Fibroblast of skin of back (primary cell): ENCODE data around the gene YDJC.
"Not testable (repeated sequence)": the region's sequence is repeated elsewhere in the genome, so short reads cannot be mapped to it uniquely, and the experiment has no call there.

ENCODE experiments used
- DNase-seq: peaks from one replicate; pipeline ENCODE4 v3.0.0-alpha.2; 2013

YDJC gene

DNA sequence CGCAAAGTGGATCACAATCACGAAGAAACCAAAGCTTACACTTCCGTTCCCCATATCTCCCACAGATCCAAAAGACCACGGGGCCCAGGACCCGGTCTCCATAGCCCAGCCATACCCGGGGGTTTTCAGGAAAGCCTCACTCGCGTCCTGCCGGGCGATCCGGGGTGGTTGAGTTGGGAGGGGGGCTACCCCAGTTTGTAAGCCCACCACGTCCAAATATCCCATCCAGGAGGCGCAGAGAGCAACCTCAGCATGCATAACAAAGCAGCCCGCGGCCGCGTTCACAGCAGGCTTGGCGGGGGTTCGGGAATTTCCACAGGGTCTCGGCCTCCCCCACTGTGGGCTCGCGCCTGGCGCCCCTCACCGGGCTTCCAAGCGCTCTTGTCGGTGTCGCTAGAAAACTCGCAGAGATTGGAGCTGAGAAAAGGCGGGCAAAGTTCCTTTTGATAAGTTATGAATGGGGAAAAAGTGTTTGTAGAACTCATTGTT lies 21.7 kb upstream of the YDJC start:
- DNase-seq: no peak

DNA sequence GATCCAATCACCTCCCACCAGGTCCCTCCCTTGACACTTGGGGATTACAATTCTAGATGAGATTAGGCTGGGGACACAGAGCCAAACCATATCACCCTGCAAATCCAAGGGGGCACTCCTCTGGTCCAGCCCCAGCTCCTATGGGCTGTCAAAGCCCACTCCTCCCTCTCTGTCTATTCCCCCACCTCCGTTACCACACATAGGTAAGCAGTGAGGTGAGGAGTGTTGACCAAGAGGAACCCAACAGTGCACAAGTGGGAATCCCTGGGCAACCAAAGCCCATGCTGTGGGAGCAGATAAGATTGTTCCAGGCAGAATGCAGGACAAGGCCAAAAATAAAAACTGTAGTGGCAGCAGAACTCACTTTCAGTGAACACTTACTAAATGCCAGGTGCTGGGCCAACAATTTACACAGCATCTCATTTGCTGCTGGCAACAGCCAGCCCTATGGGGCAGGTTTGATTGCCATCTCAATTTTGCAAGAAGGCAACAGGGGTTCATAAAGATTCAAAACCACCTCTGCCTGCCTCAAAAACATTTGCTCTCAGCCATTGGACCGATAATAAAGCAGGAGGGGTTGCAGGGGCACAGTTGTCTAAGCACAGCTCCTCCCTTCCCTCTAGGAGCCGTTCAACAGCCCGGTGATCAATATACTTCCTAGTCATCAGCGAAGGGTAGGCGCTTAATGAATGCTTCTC lies 21.1 kb upstream of the YDJC start:
- no peak for DNase-seq

DNA sequence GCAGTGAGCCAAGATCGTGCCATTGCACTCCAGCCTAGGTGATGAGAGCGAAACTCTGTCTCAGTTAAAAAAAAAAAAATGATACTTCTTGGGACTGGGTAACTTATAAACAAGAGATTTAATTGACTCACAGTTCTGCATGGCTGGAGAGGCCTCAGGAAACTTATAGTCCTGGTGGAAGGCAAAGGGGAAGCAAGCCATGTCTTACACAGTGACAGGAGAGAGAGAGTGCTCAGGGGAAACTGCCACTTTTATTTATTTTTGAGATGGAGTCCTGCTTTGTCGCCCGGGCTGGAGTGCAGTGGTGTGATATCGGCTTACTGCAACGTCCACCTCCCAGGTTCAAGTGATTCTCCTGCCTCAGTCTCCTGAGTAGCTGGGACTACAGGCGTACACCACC lies 20.5 kb upstream of the YDJC start:
- DNase-seq: no peak

DNA sequence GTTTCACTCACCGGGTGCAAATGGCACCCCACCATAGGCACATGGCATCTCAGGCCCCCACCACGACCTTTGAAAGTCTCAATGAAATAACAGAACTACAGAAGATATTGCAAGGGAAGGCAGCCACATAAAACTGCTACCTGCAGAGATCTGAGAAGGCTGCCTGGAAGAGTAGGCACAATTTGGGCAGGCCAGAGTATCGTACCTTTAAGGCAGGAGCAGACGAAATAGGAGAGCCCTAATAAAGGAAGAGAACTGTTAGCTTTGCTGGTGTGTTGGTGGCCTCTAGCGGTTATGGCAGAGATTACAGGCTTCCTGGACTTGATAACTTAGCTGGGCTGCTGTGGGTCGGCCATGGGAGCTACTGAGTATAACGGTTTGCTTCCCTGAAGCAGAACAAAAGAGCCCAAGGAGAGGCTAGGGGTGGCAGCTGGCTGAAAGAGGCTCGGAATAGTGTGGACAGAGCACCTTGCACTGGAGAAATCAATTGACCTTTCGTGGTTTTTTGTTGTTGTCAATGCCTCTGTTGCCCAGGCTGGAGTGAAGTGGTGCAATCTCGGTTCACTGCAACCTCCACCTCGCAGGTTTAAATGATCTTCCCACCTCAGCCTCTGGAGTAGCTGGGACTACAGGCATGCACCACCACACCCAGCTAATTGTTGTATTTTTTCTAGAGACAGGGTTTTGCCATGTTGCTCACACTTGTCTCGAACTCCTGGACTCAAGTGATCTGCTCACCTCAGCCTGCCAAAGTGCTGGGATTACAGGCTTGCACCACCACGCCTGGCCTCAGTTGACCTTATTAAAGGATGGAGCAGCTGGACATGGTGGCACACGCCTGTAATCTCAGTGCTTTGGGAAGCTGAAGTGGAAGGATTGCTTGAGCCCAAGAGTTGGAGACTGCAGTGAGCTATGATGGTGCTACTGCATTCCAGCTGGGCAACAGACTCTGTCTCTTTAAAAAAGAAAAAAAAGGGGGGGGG lies 17.1 kb upstream of the YDJC start:
- peak; percentile 74 for DNase-seq

DNA sequence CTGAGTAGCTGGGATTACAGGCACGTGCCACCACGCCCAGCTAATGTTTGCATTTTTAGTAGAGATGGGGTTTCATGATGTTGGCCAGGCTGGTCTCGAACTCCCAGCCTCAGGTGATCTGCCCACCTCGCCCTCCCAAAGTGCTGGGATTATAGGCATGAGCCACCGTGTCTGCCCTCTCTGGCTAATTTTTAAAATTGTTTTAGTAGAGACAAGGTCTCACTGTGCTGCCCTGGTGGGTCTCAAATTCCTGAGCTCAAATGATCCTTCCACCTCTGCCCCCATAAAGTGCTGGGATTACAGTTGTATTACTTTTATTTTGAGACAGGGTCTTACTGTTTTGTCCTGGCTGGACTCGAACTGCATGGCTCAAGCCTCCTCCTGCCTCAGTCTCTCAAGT lies 15.7 kb upstream of the YDJC start:
- DNase-seq: not testable (repeated sequence)

DNA sequence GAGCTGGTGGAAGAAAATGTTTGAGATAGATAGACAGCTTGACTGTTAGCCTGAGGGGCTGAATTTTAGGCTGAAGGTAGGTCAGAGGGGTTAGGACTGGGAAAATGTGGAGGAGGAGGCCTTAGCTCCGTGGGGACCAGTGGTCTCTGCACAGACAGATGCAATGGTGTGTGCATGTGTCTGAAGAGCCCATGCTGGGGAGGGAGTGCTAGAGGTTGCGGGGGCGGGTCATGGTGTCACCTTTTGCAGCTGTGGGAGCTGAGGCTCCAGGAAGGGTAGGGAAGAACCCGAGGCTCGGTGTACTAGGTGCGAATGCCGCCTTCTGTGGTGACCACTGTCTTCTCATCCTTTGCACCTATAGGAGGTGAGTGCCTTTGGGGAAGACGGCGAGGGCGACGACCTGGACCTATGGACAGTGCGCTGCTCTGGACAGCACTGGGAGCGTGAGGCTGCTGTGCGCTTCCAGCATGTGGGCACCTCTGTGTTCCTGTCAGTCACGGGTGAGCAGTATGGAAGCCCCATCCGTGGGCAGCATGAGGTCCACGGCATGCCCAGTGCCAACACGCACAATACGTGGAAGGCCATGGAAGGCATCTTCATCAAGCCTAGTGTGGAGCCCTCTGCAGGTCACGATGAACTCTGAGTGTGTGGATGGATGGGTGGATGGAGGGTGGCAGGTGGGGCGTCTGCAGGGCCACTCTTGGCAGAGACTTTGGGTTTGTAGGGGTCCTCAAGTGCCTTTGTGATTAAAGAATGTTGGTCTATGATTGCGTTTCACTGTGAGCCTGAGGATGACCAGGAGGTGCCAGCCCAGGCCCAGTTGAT lies 13.9 kb upstream of the YDJC start:
- no peak for DNase-seq

DNA sequence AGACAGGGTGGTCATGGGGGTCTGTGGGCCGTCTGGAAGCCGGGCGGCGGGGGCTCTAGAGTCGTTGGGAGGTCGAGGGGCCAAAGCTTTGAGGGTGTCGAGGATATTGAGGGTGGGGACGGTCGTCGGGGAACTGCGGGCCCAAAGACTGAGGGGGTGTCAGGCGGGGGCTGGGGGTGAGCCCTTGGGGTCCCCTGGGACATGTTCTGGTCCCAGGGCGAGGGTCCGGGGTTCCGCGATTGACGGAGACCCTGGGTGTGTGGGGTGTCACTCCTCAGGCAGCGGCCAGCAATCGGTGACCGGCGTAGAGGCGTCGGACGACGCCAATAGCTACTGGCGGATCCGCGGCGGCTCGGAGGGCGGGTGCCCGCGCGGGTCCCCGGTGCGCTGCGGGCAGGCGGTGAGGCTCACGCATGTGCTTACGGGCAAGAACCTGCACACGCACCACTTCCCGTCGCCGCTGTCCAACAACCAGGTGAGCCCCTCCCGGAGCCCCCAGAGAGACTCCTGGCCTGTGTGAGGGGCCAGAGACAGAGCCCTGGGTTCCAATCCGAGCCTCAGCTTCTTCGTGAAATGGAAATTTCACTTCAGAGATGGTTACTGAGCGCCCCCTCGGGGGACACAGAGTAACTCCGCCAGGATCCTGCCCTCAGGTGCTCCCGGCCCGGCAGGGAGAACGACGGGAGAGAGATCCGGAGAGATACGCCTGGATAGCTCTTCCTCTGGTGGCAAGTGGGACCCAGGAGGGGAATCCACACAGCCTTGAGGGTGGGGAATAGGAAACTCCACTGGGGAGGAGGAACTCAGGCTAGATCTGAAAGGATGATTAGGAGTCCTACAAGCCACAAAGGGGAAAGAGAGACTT lies 13.0 kb upstream of the YDJC start:
- peak; percentile 56 for DNase-seq

DNA sequence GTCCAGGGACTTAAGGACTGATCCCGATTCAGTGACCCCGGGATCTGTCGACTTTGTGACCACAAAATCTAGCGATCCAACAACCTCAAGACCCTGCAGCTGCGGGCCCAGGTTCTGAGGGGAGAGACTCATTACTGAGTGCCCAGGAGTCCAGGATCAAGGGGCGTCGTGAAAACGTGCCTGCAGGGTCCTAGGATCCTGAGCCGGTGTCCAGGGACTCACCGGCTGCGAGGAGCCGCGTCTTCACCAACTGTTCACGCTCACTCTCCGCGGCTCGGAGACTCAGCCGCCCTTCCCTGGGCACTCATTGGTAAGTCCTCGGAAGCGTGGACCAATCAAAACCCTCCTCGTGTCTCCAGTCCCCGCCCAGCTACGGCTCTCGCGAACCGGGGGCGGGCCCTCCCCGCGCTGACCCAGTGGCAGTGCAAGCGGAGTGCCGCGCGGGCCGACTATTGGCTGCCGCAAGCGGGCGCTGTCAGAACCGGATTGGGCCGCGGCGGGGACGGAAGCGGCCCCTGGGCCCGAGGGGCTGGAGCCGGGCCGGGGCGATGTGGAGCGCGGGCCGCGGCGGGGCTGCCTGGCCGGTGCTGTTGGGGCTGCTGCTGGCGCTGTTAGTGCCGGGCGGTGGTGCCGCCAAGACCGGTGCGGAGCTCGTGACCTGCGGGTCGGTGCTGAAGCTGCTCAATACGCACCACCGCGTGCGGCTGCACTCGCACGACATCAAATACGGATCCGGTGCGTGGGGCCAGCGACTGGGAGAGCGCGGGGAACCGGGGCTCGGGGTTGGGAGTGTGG lies 12.2 kb upstream of the YDJC start, which contains the start of gene SDF2L1:
Gene SDF2L1, plus strand, starts transcription at position 514 of the 795 bp plus-strand sequence. Its CDS starts 35 bp downstream, at position 549.
- DNase-seq: peak; percentile 99

DNA sequence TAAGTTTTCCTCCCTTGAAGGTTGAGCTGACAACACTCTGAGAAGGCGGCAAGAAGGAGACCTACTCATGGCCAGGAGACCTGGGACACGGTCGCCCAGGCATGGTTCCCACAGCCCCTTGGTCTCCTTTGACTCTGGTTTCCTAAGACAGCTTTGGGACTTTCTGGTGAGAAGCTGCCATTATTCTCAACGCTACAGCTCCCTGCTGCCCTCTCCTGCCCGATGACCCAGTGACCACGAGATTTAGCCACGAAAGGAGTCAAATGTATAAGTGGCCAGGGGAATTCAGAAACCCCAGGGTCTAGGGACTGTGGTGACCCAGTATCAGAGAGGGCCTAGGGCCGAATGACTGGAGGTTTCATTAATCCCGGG lies 11.6 kb upstream of the YDJC start:
- DNase-seq: peak; percentile 63

DNA sequence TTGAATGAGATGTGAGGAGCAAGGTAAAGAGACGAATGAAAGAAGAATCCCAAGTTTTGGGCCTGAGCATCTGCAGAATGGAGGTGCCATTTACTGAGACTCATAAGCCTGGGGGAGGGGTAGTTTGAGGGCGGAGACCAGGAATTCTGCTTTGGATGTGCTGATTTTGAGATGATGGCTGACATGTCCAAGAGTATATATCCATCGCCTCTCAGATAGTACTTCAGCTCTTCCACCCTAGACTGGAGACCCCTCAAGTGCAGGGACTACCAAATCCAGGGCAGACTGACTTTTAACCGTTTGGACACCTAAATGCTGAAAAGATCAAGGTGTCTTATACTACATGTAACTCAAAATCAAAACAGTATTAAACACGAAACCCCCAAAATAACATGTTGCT lies 11.0 kb upstream of the YDJC start:
- no peak for DNase-seq

DNA sequence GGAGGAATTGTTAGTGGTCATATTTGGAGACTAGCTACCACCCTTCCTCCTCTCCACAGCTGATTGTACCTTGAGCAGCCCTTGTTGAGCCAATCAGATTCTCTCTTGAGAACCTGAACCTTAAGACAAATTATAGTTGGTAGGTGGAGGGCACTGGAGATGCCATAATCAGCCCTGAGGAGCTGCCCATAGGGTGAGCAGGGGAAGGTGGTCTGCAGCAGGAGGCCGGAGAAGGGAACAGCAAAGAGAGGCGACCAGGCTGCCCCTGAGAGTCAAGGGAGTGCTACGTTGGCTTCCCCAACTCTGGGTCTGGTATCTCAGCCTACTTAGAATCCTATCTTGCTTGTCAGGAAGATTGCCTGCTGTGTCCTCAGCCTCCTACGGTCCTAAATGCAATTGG lies 9.5 kb upstream of the YDJC start:
- DNase-seq: no peak

DNA sequence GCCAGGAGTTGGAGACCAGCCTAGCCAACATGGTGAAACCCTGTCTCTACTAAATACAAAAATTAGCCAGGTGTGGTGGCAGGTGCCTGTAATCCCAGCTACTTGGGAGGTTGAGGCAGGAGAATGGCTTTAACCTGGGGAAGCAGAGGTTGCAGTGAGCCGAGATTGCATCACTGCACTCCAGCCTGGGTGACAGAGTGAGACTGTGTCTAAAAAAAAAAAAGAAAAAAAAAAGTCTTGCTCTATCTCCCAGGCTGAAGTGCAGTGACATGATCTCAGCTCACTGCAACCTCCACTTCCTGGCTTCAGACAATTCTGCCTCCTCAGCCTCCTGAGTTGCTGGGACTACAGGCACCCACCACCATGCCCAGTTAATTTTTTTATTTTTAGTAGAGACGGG lies 7.6 kb upstream of the YDJC start:
- DNase-seq: not testable (repeated sequence)

DNA sequence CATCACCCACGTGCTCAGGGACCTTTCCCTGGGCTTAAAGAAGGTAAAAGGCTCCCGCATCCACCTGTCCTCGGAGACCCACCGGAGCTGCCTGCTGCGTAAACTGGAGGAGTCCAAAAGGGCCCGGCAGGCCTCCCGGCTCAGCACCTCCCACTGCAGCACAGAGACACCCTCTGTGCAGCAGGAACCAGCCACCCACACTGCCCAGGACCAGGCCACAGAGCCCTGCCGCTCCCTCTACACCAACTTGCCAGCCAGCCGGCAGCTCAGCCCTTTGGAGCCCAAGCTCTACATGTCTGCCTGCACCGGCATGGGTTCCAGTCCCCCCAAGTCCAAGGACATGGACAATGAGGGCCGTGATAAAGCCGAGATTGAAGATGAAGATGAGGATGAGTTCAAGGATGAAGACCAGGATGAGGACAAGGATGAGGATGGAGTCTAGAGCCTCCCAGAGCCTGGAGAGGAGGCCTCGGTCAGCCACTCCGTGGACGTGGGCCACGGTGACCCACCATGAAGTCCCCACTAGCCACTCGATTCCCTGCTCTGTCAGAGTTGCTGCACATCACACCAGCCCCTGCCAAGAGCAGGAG lies 6.9 kb upstream of the YDJC start:
- DNase-seq: no peak

DNA sequence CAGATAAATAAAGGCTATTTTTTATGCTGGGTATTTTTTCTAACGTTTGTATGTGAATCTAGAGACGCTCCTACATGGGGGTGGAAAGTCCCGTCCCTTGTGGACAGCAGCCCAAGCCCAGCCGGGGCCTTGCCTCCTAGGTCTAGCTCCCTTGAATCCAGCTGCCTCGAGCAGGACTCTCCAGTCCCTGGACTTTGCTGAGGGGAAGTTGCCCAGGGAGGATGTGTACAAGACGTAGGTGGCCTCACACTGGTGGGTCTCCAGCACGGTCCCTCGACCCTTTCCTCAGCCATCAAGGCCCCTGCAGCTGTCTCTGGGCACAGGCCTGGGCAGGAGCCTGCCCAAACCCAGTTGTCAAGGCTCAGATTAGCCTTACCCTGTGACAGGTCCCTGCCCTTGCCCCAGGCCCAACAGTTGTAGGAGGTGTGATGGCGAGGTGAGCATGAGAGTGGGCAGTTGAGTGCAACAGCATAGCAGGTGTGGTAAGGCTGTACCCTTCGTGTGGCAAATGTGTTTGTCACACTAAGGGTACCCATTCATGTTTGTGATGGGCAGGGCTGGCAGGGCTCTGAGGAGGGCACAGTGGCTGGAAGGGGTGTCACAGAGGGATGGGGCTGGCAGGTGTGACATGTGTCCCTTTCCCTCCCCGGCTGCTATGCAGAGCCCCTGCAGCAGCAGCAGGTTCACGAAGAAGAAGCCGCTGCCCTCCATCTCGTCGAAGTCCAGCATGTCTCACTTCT lies 6.1 kb upstream of the YDJC start:
- no peak for DNase-seq

DNA sequence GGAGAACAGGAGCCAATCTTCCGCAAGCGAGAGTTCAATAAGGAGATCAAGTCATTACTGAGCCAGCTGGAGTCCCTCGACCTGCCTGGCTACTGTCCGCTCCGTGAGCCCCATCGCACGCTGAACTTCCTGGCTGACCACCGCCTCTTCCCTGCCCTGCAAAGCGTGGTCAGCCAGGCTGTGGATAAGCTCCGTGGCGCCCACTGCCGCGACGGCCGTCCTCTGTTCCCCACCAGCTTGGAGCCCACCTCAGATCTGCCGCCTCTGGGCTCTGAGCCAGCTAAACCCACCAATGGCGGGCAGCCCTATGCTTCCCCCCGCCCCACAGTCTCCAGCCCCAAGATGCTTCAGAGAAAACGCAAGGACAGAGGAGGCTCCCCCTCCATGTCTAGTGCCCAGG lies 5.0 kb upstream of the YDJC start:
- no peak for DNase-seq

DNA sequence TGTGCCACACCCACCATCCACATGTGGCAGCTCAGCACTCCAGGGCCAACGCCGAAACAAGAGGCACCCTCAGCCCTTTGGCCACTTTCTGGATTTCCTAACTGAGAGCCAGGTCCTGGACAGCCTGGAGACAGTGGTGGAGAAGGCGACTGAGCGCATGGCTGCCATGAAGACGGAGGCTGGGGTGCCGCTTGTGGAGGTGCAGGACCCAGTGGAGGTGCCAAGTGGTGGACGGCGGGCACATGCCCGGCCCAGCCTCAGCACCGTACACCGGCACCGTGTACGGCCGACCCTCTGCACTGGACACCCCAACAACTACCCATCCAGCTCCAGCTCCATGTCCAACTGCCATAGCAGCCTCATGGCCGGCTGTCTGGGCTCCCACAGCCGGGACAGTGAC lies 4.3 kb upstream of the YDJC start:
- DNase-seq: no peak

DNA sequence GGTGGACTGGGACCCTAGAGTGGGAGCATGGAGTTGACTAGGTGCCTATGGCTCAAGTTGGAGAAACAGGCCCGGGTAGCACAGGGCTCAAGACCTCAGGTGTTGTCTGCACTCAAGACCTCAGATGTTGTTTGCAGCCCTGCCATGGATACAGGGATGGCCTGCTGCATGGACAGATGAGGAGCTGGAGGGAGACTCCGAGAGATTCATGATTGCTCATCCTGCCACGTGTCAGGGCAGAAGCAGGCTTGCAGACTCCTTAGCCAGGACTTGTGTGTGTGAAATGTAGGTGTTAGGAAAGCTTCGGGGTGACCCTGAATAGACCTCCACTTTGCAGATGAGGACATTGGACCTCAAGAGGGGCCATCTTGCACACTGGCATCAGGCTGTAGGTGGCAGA lies 3.7 kb upstream of the YDJC start:
- DNase-seq: no peak

DNA sequence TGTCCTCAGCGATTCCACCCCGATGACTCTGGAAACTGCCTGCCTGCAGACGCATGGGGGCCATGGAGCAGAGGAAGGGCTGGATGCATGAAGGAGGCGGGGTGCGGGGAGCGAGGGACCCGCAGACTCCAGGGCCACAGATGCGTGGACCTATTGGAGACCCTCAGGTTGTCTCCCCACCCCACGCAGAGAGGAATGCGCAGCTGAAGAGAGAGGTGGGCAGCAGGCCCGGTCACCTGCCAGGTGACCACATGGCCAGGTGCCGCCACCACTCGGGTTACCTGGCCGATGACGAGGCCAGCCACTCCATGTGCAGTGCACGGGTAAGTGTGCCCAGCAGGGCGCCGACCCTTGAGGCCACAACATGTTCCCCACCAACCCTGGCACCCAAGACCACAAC lies 3.1 kb upstream of the YDJC start:
- DNase-seq: no peak

DNA sequence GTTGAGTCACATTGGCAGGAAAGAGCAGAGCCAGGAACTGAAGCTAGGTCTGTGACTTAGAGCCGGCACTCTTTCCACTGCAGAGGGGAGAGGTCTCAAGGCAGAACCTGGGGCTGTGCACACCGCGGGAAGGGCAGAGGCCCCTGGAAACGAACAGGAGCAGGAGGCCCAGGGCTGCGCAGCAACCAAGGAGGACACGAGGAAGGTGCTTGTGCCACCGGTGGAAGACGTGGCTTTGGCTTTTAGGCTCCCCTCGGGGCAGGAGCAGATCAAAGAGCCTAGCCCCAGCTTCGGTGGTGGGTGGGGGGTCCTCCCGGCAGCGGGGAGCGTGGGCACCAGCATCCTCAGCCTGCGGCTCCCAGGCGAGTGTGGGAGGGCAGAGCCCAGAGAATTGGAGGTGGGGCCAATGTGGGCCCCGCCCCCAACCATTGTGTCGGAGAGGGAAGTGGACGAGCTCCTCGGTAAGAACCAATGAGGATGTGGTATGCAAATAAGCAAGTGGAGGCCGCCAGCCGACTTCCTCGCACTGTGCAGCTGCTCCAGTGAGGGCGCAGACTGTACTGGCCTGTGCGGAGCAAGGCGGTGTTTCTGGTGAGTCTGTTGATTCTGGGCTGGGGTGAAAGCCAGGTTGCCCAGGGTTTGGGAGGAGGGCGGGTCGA lies 2.5 kb upstream of the YDJC start, which contains the start of gene CCDC116:
Gene CCDC116, plus strand, starts transcription at position 524 of the 659 bp plus-strand sequence. CDS start 422 bp downstream, outside the sequence.
- DNase-seq: no peak
